GM04503 (cell line): ENCODE measurements around the gene PKDREJ.

ENCODE experiments used
- DNase-seq: peaks from one replicate; pipeline ENCODE4 v3.0.0-alpha.2; 2012; ENCODE audit warnings: low read depth

The PKDREJ gene

GRCh38 chr22:46239261-46240048 is 23.7 kb downstream of the PKDREJ start:
- DNase-seq: no peak

DNA sequence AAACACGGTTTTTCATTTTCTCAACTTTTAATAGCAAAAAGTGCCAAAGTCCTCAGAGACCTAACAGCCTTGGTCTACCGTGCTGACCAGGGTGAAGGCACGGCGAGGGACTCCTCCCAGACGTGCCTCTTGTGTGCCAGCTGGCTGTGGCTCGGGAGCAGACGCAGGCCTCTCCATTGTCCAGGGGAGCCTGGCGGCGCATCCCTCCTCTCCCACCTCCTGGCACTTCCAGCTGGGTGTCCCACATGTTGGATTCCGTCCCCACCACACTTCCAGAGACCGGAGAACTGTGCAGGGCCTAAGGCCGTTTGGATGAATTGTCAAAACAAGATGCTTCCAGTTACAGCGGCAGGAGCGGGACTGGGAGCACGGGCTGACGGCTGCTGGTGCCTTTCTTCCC is 24.6 kb downstream of the PKDREJ start:
- DNase-seq: no peak

- DNase-seq: no peak
These were observed 25.6 kb downstream of the PKDREJ start for GRCh38 chr22:46237453-46238124.

DNA sequence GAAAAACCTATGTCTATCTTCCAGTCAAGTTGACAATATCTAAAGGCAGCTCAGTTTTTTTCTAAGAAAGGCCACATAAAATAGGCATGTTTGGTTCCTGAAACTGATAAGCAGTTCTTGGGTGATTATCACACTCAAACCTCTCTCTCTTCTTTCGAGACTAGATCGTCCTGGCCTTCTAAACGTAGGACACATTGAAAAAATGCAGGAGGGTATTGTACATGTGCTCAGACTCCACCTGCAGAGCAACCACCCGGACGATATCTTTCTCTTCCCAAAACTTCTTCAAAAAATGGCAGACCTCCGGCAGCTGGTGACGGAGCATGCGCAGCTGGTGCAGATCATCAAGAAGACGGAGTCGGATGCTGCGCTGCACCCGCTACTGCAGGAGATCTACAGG is 28.2 kb downstream of the PKDREJ start:
- DNase-seq: no peak

- DNase-seq: no peak
These were observed 29.9 kb downstream of the PKDREJ start for GRCh38 chr22:46233231-46233630.

- DNase-seq: no peak
These were observed 32.8 kb downstream of the PKDREJ start for GRCh38 chr22:46230262-46230901.

- no peak for DNase-seq
These were observed 33.4 kb downstream of the PKDREJ start for GRCh38 chr22:46229701-46230100.

GRCh38 chr22:46226577-46226976 is 36.6 kb downstream of the PKDREJ start:
- no peak for DNase-seq

DNA sequence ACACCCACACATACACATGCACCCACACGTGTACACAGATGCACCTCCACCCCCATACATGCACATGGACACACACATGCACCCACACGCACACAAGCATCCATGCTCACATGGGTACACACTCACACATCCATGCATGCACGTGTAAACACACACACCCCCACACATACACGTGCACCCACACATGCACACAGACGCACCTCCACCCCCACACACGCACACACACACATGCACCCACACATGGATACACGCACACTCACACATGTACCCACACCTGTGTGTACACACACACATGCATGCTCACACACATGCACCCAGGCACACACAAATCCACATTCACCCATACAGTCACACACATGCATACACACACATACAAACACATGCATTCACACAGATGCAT is 37.5 kb downstream of the PKDREJ start:
- no peak for DNase-seq

DNA sequence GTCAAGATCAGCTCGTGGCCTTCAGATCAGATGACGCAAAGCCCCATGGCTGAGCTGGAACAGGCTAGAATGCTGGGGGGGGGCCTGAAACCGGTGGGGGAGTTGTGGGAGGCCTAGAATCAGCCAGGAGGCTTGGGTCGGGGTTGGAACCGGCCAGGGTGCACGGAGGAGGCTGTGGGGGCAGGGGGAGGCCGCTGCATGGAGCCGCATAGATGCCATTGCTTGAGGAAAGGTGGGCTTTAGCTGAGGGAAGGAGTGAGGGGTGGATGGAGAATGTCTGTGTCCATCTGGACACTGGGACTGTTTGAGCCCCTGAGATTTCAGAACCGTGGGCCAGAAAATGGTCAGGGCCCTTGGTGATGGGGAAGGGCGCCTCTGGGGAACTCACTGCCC is 38.2 kb downstream of the PKDREJ start:
- DNase-seq: no peak

DNA sequence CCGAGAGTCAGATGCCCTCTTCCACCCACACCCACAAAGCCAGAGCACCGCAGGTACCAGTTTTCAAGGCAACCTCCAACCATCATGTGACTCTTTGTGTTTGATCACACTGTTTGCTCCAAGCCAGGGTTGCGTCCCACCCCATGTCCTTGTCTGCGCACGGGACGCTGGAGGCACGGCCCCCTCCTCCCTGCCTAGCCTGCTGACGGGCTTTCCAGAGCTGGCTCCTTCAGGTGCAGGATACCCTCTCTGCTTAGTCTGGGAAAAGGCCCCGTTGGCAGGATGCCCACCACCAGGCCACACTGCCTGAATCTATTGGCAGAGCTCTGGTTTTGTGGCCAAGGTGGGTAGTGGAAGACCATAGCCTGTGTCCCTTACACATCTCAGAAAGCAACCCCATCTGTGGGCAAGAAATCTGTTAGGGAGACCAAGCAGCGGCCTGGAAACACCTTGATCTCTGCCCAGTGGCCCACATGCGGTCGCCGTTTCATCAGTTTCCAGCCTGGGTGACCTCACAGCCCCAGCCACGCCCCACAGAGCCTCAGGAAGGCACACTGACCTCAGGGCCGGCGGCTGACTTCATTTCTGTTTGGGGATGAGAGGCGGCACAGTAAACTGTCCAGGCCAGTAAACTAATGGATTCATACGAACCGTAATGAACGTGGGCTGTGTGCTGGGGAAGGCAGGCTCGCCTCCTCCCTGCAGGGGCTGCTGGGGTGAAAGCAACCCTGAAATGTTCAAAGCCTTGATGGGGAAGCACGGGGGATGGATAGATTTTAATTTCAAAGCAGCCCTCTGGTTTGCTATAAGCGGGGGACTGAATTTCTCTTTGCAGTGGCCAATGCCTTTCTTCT is 38.9 kb downstream of the PKDREJ start:
- no peak for DNase-seq

GRCh38 chr22:46220921-46221320 is 42.2 kb downstream of the PKDREJ start:
- no peak for DNase-seq

DNA sequence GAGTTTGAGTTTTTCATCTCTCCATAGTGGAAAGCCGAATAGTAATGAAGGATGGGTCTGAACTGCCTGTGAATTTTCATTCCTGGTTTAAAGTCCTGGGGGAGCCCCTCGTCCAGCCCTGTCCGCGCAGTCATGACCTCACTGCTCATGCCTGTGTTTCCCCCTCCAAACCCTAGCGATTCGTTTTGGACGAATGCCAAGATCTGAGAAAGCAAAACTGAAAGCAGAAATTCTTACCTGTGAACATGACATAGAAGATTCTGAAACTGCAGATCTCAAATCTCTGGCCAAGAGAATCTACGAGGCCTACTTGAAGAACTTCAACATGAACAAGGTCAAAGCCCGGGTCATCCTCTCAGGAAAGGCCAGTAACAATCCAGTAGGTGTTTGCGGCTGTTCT is 43.5 kb downstream of the PKDREJ start:
- no peak for DNase-seq

DNA sequence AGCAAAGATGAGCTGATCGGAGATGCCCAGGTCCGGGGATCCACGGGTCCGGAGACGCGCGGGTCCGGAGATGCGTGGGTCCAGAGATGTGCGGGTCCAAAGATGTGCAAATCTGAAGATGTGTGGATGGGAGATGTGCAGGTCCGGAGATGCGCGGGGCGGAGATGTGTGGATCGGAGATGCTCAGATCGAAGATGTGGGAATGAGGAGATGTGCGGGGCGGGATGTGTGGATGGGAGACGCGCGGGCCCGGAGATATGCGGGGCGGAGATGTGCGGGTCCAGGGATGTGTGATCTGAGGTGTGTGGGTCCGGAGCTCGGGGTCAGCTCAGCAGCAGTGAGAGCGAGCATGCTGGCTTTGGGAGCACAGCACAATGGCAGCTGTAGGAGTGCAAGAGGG is 48.5 kb downstream of the PKDREJ start:
- DNase-seq: no peak

- no peak for DNase-seq
These were observed 49.0 kb downstream of the PKDREJ start for GRCh38 chr22:46214149-46214548.

GRCh38 chr22:46213052-46213451 is 50.1 kb downstream of the PKDREJ start:
- DNase-seq: no peak

DNA sequence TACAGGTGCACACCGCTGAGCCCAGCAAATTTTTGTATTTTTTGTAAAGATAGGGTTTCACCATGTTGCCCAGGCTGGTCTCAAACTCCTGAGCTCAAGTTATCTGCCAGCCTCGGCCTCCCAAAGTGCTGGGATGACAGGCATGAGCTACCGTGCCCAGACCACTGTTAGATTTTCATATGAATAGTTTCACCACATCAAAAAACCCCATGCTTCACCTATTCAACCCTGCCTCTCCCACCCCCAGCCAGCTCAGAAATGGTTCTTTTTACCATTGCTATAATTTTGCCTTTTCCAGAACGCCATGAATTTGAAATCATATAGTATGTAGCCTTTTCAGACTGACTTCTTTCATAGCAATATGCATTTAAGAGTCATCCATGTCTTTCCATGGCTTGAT is 50.9 kb downstream of the PKDREJ start:
- no peak for DNase-seq

- DNase-seq: no peak
These were observed 53.9 kb downstream of the PKDREJ start for GRCh38 chr22:46209262-46209661.
